ENCODE data around the gene IL17REL. TPM values are rescaled to one million over a fixed set of nuclear protein-coding genes. Genes with fewer than 3 reads are reported as not detected.

The IL17REL gene
- total RNA-seq, 1 experiment from 2014 or later = 0.24 TPM

DNA sequence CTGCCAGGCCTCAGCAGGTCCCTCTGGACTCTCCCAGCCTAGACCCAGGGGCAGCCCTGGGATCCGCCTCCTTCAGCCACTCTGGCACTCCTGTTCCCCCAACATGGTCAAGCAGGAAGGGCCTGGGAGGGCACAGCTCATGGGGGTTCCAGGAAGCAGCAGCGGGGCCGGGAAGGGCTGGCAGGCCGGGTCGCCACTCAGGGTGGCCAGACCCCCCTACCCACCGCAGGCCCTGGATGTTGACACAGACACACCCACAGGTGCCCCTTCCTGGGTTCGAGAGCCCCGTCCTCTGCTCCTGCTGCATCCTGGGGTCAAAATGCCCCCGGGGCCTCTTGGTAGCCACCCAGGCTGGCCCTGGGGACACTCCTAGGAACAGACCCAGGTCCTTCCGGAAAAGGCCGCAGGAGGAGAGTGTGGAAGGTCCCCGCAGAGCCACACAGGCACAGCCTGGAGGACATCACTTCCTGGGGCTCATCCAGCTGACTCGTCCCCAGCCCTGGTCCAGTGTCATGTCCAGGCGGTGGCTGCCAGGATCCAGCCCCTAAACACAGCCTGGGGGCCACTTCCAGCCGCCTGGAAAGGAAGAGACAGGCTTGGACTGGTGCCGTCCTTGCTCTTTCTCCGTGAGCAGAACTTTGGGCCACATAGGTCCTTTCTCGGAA lies 58.8 kb downstream of the IL17REL start:
- CTCF ChIA-PET = interaction anchor here (3.6 kb wide), 1 partner anchor 76 kb away, joined by 15 read pairs; no protein-coding TSS in a partner anchor
- no peak for TF ChIP-seq GTF2I (CRISPR knock-in tag; conservative IDR thresholded peaks at IDR 0.05)
- TF ChIP-seq, protein P1, sequence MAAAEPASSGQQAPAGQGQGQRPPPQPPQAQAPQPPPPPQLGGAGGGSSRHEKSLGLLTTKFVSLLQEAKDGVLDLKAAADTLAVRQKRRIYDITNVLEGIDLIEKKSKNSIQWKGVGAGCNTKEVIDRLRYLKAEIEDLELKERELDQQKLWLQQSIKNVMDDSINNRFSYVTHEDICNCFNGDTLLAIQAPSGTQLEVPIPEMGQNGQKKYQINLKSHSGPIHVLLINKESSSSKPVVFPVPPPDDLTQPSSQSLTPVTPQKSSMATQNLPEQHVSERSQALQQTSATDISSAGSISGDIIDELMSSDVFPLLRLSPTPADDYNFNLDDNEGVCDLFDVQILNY (CRISPR knock-in tag; IDR thresholded peaks at IDR 0.05) = no peak
- TF ChIP-seq, protein P2, sequence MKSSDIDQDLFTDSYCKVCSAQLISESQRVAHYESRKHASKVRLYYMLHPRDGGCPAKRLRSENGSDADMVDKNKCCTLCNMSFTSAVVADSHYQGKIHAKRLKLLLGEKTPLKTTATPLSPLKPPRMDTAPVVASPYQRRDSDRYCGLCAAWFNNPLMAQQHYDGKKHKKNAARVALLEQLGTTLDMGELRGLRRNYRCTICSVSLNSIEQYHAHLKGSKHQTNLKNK (CRISPR knock-in tag; IDR thresholded peaks at IDR 0.05) = no peak
- TF ChIP-seq, protein P3, sequence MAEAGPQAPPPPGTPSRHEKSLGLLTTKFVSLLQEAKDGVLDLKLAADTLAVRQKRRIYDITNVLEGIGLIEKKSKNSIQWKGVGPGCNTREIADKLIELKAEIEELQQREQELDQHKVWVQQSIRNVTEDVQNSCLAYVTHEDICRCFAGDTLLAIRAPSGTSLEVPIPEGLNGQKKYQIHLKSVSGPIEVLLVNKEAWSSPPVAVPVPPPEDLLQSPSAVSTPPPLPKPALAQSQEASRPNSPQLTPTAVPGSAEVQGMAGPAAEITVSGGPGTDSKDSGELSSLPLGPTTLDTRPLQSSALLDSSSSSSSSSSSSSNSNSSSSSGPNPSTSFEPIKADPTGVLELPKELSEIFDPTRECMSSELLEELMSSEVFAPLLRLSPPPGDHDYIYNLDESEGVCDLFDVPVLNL (CRISPR knock-in tag; IDR thresholded peaks at IDR 0.05; ENCODE audit: borderline replicate concordance, low read depth) = no peak
- POLR2A ChIA-PET = no interaction called here
- Mint-ChIP-seq H3K4me1 (no peaks in the 10 kb centered on the region; the same call in 1 of the 2 replicates), H3K36me3 (no peaks in the 10 kb centered on the region), H3K27me3 (ENCODE audit: low read depth) (no peaks in the 10 kb centered on the region), H3K4me3 (no peak overlapping the region), H3K9me3 (no peaks in the 10 kb centered on the region), H3K27ac (no peak overlapping the region)
- no peak for DNase-seq (ENCODE audit: low spot score)
- no peak for ATAC-seq

DNA sequence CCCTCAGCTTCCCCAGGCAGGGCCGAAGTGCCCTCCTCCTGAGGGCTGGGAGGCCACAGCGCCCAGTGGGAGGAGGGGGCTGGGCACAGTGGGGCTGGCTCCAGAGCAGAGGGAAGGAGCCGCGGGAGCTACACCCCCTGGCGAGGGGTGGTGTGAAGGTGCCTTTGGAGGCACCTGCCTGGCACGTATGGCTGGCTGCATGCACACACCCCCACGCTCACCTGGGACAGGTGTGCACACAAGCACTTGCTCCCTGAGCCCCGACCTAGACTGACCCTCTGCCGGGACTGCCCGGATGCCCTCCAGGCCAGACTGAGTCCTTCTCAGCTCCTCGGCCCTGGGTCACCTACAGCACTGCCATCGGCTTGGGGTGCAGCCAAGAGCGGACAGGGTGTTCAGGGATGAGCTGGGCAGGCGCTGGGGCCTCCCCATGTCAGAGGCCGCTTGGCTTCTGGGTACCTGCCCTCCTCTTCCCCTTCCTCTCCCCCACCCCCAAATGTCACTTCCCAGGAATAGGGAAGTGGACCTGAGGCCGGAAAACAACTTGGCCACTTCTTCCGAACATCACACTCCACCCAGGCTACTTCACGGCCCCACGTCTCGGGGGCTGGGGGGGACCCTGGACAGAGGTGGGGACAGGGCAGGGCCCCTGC lies 59.4 kb downstream of the IL17REL start:
- Mint-ChIP-seq H3K27me3 (ENCODE audit: low read depth) (no peaks in the 10 kb centered on the region), H3K4me1 (no peaks in the 10 kb centered on the region; the same call in 1 of the 2 replicates), H3K36me3 (no peaks in the 10 kb centered on the region), H3K27ac (no peak overlapping the region), H3K9me3 (no peaks in the 10 kb centered on the region), H3K4me3 (no peak overlapping the region)
- CTCF ChIA-PET = interaction anchor here (0.6 to 3.6 kb wide), 4 partner anchors 40 to 191 kb away, joined by 3 to 15 read pairs (median 6); no protein-coding TSS in a partner anchor
- ATAC-seq (no peak), DNase-seq (ENCODE audit: low spot score) (no peak)
- POLR2A ChIA-PET = no interaction called here
- TF ChIP-seq, protein P2 (CRISPR knock-in tag; IDR thresholded peaks at IDR 0.05) = no peak
- TF ChIP-seq, protein P4, sequence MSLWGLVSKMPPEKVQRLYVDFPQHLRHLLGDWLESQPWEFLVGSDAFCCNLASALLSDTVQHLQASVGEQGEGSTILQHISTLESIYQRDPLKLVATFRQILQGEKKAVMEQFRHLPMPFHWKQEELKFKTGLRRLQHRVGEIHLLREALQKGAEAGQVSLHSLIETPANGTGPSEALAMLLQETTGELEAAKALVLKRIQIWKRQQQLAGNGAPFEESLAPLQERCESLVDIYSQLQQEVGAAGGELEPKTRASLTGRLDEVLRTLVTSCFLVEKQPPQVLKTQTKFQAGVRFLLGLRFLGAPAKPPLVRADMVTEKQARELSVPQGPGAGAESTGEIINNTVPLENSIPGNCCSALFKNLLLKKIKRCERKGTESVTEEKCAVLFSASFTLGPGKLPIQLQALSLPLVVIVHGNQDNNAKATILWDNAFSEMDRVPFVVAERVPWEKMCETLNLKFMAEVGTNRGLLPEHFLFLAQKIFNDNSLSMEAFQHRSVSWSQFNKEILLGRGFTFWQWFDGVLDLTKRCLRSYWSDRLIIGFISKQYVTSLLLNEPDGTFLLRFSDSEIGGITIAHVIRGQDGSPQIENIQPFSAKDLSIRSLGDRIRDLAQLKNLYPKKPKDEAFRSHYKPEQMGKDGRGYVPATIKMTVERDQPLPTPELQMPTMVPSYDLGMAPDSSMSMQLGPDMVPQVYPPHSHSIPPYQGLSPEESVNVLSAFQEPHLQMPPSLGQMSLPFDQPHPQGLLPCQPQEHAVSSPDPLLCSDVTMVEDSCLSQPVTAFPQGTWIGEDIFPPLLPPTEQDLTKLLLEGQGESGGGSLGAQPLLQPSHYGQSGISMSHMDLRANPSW (CRISPR knock-in tag; conservative IDR thresholded peaks at IDR 0.05; ENCODE audit: low read depth) = no peak
- TF ChIP-seq, protein P5, sequence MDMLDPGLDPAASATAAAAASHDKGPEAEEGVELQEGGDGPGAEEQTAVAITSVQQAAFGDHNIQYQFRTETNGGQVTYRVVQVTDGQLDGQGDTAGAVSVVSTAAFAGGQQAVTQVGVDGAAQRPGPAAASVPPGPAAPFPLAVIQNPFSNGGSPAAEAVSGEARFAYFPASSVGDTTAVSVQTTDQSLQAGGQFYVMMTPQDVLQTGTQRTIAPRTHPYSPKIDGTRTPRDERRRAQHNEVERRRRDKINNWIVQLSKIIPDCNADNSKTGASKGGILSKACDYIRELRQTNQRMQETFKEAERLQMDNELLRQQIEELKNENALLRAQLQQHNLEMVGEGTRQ (CRISPR knock-in tag; IDR thresholded peaks at IDR 0.05) = no peak
- no peak for TF ChIP-seq ZNF396 (CRISPR knock-in tag; IDR thresholded peaks at IDR 0.05; ENCODE audit: borderline replicate concordance)
- TF ChIP-seq PRRX2 (CRISPR knock-in tag; IDR thresholded peaks at IDR 0.05) = no peak

DNA sequence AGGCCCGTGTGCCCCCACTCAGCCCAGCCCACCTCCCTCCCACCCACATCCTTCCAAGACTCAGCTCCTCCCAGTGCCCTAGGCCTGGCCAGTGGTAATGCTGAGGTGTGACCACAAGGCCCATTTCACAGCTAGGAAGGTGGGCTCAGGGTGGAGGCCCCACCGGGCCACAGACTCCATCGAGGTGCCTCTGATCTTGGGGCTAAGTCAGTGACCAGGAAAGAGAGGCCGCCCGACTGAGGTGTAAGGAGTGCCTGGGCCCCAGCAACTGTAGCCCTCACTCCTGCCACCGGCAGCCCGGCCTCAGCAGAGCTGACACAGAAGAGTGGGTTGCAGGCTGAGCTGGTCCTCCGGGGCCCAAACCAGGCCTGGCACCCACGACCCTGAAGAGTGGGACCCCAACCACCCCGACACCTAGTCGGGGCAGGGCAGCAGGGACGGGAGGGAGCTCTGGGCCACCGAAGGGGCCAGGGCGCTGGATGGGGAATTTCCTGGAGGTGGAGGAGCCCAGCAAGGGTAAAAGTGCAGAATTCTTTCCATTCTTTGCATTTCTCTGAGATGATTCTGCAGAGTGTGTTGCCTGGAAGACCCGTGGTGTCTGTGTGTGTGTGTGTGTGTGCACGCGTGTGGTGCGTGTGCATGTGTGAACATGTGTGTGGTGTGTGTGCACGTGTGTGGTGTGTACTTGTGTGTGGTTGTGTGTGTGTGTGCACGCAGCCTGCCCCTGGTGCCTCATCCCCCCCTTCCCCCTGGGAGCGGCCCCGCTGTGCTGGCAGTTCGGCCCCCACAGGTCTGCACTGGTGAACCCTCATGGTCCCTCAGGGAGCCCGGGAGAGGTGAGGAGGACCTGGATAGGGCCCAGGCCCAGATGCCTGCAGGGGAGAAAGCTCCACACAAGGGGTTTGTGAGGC lies 60.3 kb downstream of the IL17REL start:
- H3K4me3 Mint-ChIP-seq = no peak overlapping the region
- no peaks in the 10 kb centered on the region for H3K36me3 Mint-ChIP-seq
- no peak for DNase-seq (ENCODE audit: low spot score)
- POLR2A ChIA-PET = interaction anchor here (1.0 kb wide), 1 partner anchor 130 kb away, joined by 3 read pairs; no protein-coding TSS in a partner anchor
- no peak for ATAC-seq
- H3K27me3 Mint-ChIP-seq (ENCODE audit: low read depth) = no peaks in the 10 kb centered on the region
- CTCF ChIA-PET = interaction anchor here (0.6 to 3.6 kb wide), 7 partner anchors 10 to 192 kb away, joined by 3 to 15 read pairs (median 7); no protein-coding TSS in a partner anchor
- H3K4me1 Mint-ChIP-seq = no peaks in the 10 kb centered on the region; the same call in 1 of the 2 replicates
- H3K9me3 Mint-ChIP-seq = no peaks in the 10 kb centered on the region
- H3K27ac Mint-ChIP-seq = no peak overlapping the region
- TF ChIP-seq, protein P6, sequence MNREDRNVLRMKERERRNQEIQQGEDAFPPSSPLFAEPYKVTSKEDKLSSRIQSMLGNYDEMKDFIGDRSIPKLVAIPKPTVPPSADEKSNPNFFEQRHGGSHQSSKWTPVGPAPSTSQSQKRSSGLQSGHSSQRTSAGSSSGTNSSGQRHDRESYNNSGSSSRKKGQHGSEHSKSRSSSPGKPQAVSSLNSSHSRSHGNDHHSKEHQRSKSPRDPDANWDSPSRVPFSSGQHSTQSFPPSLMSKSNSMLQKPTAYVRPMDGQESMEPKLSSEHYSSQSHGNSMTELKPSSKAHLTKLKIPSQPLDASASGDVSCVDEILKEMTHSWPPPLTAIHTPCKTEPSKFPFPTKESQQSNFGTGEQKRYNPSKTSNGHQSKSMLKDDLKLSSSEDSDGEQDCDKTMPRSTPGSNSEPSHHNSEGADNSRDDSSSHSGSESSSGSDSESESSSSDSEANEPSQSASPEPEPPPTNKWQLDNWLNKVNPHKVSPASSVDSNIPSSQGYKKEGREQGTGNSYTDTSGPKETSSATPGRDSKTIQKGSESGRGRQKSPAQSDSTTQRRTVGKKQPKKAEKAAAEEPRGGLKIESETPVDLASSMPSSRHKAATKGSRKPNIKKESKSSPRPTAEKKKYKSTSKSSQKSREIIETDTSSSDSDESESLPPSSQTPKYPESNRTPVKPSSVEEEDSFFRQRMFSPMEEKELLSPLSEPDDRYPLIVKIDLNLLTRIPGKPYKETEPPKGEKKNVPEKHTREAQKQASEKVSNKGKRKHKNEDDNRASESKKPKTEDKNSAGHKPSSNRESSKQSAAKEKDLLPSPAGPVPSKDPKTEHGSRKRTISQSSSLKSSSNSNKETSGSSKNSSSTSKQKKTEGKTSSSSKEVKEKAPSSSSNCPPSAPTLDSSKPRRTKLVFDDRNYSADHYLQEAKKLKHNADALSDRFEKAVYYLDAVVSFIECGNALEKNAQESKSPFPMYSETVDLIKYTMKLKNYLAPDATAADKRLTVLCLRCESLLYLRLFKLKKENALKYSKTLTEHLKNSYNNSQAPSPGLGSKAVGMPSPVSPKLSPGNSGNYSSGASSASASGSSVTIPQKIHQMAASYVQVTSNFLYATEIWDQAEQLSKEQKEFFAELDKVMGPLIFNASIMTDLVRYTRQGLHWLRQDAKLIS (CRISPR knock-in tag; IDR thresholded peaks at IDR 0.05; ENCODE audit: borderline replicate concordance) = no peak
- TF ChIP-seq, protein P7, sequence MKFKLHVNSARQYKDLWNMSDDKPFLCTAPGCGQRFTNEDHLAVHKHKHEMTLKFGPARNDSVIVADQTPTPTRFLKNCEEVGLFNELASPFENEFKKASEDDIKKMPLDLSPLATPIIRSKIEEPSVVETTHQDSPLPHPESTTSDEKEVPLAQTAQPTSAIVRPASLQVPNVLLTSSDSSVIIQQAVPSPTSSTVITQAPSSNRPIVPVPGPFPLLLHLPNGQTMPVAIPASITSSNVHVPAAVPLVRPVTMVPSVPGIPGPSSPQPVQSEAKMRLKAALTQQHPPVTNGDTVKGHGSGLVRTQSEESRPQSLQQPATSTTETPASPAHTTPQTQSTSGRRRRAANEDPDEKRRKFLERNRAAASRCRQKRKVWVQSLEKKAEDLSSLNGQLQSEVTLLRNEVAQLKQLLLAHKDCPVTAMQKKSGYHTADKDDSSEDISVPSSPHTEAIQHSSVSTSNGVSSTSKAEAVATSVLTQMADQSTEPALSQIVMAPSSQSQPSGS (CRISPR knock-in tag; IDR thresholded peaks at IDR 0.05; ENCODE audit: borderline replicate concordance, low read depth) = no peak
- no peak for TF ChIP-seq NFATC4 (CRISPR knock-in tag; IDR thresholded peaks at IDR 0.05)
- no peak for TF ChIP-seq OVOL2 (CRISPR knock-in tag; IDR thresholded peaks at IDR 0.05; ENCODE audit: borderline replicate concordance)
- TF ChIP-seq, protein P8, sequence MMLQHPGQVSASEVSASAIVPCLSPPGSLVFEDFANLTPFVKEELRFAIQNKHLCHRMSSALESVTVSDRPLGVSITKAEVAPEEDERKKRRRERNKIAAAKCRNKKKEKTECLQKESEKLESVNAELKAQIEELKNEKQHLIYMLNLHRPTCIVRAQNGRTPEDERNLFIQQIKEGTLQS (CRISPR knock-in tag; conservative IDR thresholded peaks at IDR 0.05) = no peak

Data from WTC11 (cell line).